WTC11 (cell line): Measurements from ENCODE around the gene GSTA1. TPM values are rescaled to one million over a fixed set of nuclear protein-coding genes. Genes with fewer than 3 reads are reported as not detected.
"Not testable (repeated sequence)": the region's sequence is repeated elsewhere in the genome, so short reads cannot be mapped to it uniquely, and the experiment has no call there.

Experiments
- ATAC-seq: fragments of 200-7000 bp; cut with Tn5 transposase; 2 replicates; pipeline ENCODE4 v1.10.0; 2021; ENCODE audit warnings: mild to moderate bottlenecking, moderate library complexity
- CTCF ChIA-PET: fragments of 300-600 bp; sonication (Branson Sonifier 250); formaldehyde crosslinking; loops from one replicate; lab custom pipeline; 2021; ENCODE audit warnings: antibody characterized with exemption; lab: Charles Lee
- POLR2A ChIA-PET: fragments of 350-600 bp; sonication (Branson Sonifier 250); formaldehyde crosslinking; loops from one replicate; lab custom pipeline; 2021; ENCODE audit warnings: antibody characterized with exemption; lab: Charles Lee
- DNase-seq: peaks from one replicate; pipeline ENCODE4 v3.0.0; 2021; ENCODE audit warnings: low spot score
- H3K27ac Mint-ChIP-seq: 2 replicates; pipeline ENCODE4 v1.8.0; 2021; ENCODE audit warnings: mixed read lengths
- H3K27me3 Mint-ChIP-seq: 2 replicates; pipeline ENCODE4 v1.8.0; 2021; ENCODE audit warnings: low read depth, mild to moderate bottlenecking, moderate library complexity, mixed read lengths
- H3K36me3 Mint-ChIP-seq: 2 replicates; pipeline ENCODE4 v1.8.0; 2021; ENCODE audit warnings: mixed read lengths
- H3K4me1 Mint-ChIP-seq: 2 replicates; pipeline ENCODE4 v1.8.0; 2022; ENCODE audit warnings: mixed read lengths
- H3K4me3 Mint-ChIP-seq: 2 replicates; pipeline ENCODE4 v1.8.0; 2021; ENCODE audit warnings: mild to moderate bottlenecking, moderate library complexity, mixed read lengths
- H3K9me3 Mint-ChIP-seq: 2 replicates; pipeline ENCODE4 v1.8.0; 2021; ENCODE audit warnings: mixed read lengths
- AR ChIP-seq: fragments of 250-450 bp; sonication (Bioruptor Pico); IDR thresholded peaks from 2 replicates; pipeline ENCODE4 v1.9.0; 2021; ENCODE audit warnings: mild to moderate bottlenecking
- HMGXB4 ChIP-seq: sonication (generic); formaldehyde crosslinking; IDR thresholded peaks from 2 replicates; pipeline ENCODE4 v1.8.1; 2023; ENCODE audit warnings: mild to moderate bottlenecking, moderate library complexity, missing genetic modification reagents
- JAZF1 ChIP-seq: fragments of 250-450 bp; sonication (Bioruptor Pico); IDR thresholded peaks from 2 replicates; pipeline ENCODE4 v1.9.0; 2021; ENCODE audit warnings: moderate library complexity, mild to moderate bottlenecking, inconsistent platforms
- NFYB ChIP-seq: sonication (generic); formaldehyde crosslinking; conservative IDR thresholded peaks from 2 replicates; pipeline ENCODE4 v1.8.0; 2022; ENCODE audit warnings: low read depth, missing genetic modification reagents
- TCF7 ChIP-seq: sonication (generic); formaldehyde crosslinking; IDR thresholded peaks from 2 replicates; pipeline ENCODE4 v1.8.0; 2022; ENCODE audit warnings: mild to moderate bottlenecking, low read depth, missing genetic modification reagents, moderate library complexity
- TEAD4 ChIP-seq: sonication (generic); formaldehyde crosslinking; IDR thresholded peaks from 2 replicates; pipeline ENCODE4 v1.8.0; 2022; ENCODE audit warnings: mild to moderate bottlenecking, missing genetic modification reagents
- total RNA-seq: library from RNA; stranded (reverse); gene quantifications from 3 replicates; pipeline ENCODE4 v1.2.3, GENCODE V29; 2021

GSTA1 gene
- total RNA-seq, 1 experiment from 2014 or later = 0.90 TPM

- DNase-seq (no peak), ATAC-seq (no peak)
- peaks cover 29% of the 10 kb centered on the region for H3K9me3 Mint-ChIP-seq
- peaks cover 23% of the 10 kb centered on the region for H3K36me3 Mint-ChIP-seq
- H3K27me3 Mint-ChIP-seq = no peaks in the 10 kb centered on the region
- peaks cover 2% of the 10 kb centered on the region; the same call in 1 of the 2 replicates for H3K4me1 Mint-ChIP-seq
- no peak overlapping the region for H3K4me3 Mint-ChIP-seq
- TF ChIP-seq TCF7 (CRISPR knock-in tag) = no peak
- no peak for TF ChIP-seq JAZF1 (CRISPR knock-in tag)
- no peak for TF ChIP-seq TEAD4
- no peak for TF ChIP-seq HMGXB4 (CRISPR knock-in tag)
- no peak for TF ChIP-seq NFYB (CRISPR knock-in tag)
- TF ChIP-seq AR (CRISPR knock-in tag) = no peak
- ChIA-PET CTCF (no interaction called here), POLR2A (no interaction called here)
- H3K27ac Mint-ChIP-seq = no peak overlapping the region
These were observed 24.4 kb downstream of the GSTA1 start for GRCh38 chr6:52779237-52779636.

GRCh38 chr6:52776711-52777351, 26.8 kb downstream of the GSTA1 start:
- CTCF ChIA-PET, POLR2A ChIA-PET, H3K27me3 Mint-ChIP-seq, H3K4me1 Mint-ChIP-seq, H3K27ac Mint-ChIP-seq, H3K4me3 Mint-ChIP-seq, DNase-seq, ATAC-seq: not testable (repeated sequence)
- Mint-ChIP-seq H3K36me3 (peaks cover 23% of the 10 kb centered on the region), H3K9me3 (peaks cover 23% of the 10 kb centered on the region)

GRCh38 chr6:52769399-52769798, 34.2 kb downstream of the GSTA1 start:
- H3K4me3 Mint-ChIP-seq, H3K9me3 Mint-ChIP-seq, ATAC-seq, H3K27me3 Mint-ChIP-seq, H3K4me1 Mint-ChIP-seq, H3K36me3 Mint-ChIP-seq, DNase-seq, H3K27ac Mint-ChIP-seq, POLR2A ChIA-PET: not testable (repeated sequence)
- CTCF ChIA-PET = interaction anchor here (1.4 kb wide), 1 partner anchor 45 kb away, joined by 3 read pairs; no protein-coding TSS in a partner anchor

- CTCF ChIA-PET = interaction anchor here (1.2 kb wide), 1 partner anchor 43 kb away, joined by 3 read pairs; no protein-coding TSS in a partner anchor
- H3K27ac Mint-ChIP-seq, H3K4me3 Mint-ChIP-seq, DNase-seq, H3K36me3 Mint-ChIP-seq, POLR2A ChIA-PET, H3K4me1 Mint-ChIP-seq, H3K9me3 Mint-ChIP-seq, H3K27me3 Mint-ChIP-seq, ATAC-seq: not testable (repeated sequence)
These were observed 36.0 kb downstream of the GSTA1 start for GRCh38 chr6:52767658-52768057.

GRCh38 chr6:52763322-52763916, 40.2 kb downstream of the GSTA1 start, which contains the start of gene GSTA2:
Gene GSTA2 (minus strand): TSS chr6:52763475. CDS start chr6:52757947, 5,528 bp downstream.
- POLR2A ChIA-PET = interaction anchor here (0.6 kb wide), 1 partner anchor 41 kb away, joined by 3 read pairs; the partner anchor contains the start of gene GSTA1
- not testable (repeated sequence) for H3K27ac Mint-ChIP-seq, H3K4me3 Mint-ChIP-seq, H3K4me1 Mint-ChIP-seq, H3K36me3 Mint-ChIP-seq, H3K27me3 Mint-ChIP-seq
- ATAC-seq (peak; percentile 99), DNase-seq (peak; percentile 28)
- CTCF ChIA-PET = interaction anchor here (0.6 to 1.7 kb wide), 6 partner anchors 37 to 193 kb away, joined by 3 to 35 read pairs (median 4); partner anchors contain the start of gene GSTA1
- peaks cover 12% of the 10 kb centered on the region for H3K9me3 Mint-ChIP-seq

- DNase-seq, H3K4me3 Mint-ChIP-seq, ATAC-seq, H3K27ac Mint-ChIP-seq, CTCF ChIA-PET, POLR2A ChIA-PET, H3K36me3 Mint-ChIP-seq, H3K4me1 Mint-ChIP-seq, H3K27me3 Mint-ChIP-seq: not testable (repeated sequence)
- H3K9me3 Mint-ChIP-seq = peaks cover 15% of the 10 kb centered on the region
These were observed 41.7 kb downstream of the GSTA1 start for GRCh38 chr6:52761673-52762491.
